NCI-H146 (cell line): ENCODE measurements around the gene MCTP1.
"Not testable (repeated sequence)": the region's sequence is repeated elsewhere in the genome, so short reads cannot be mapped to it uniquely, and the experiment has no call there.

ENCODE experiments used
- DNase-seq: peaks from one replicate; lab custom pipeline; 2025; lab: John Stamatoyannopoulos, UW

MCTP1 gene

DNA sequence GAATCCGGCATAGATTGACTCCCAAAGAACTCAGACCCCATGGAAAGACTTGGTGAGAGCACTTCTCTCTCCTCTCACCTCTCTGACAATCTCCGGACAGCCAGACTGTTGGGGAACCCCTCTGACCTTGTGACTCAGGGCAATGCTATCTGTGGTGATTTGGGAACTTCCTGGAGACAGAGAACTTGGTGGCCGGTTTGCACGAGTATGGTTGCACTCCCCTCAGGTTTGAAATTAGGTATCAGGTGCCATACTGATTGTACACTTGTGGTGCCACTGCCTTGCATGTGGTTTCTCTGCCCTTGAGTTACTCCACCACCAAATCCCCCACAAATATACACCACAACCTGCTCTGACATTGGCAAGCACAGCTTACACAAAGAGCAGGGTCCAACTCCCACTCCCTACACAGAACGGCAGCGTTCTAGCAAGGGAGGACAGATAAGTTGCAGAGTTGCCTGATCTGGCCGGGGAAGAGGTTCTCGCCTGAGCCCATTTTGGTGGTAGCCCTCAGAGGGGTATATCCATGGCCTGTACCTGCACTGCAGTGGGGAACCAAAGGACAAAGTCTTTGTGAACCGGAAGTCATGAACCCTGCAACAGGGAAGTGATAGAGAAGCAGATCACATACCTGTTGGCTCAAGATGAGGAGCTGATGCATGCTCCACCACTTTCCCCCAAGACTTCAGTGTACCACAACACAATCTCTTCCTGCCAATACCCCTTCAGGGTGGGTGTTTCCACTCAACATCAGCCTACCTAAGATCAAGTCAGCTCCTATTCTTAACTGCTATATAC lies 255.1 kb downstream of the MCTP1 start:
- no peak for DNase-seq

DNA sequence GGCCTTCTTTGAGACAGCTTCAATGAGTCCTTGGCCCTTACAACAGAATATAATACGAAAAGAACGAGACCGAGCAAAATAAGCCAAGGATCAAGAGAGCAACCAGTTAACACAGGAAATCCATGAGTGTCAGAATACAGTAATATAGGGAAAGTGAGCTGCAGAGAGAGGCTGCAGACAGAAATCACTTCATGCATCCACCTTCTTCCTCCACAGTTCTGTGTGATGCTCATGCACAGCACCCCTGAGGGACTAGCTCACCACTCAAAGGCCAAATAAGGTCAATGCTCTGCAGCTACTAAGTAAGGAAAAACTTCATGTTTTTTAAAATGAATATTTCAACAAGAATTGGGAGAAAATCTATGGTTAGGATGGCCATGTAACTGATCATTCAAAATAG lies 257.1 kb downstream of the MCTP1 start:
- DNase-seq: no peak

- no peak for DNase-seq
Measured at GRCh38 chr5:95027151-95027721, 257.7 kb downstream of the MCTP1 start.

DNA sequence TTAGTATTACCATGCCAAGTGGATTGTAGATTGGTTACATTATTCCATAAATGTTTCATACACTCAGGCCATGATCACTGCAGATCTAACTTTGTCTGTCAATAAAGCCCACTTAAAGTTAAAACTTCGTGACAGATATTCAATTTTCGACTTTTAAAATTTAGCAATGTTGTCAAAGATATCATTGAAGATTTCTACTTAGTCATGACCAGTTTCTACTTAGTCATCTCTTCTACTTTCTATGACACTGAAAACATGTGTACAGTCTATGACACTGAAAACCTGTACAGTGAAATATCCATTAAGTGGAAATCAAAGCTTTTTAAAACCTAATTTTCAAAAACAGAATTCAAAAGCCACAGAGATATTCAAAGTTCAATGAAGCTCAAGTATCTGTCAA lies 258.2 kb downstream of the MCTP1 start:
- DNase-seq: no peak

DNA sequence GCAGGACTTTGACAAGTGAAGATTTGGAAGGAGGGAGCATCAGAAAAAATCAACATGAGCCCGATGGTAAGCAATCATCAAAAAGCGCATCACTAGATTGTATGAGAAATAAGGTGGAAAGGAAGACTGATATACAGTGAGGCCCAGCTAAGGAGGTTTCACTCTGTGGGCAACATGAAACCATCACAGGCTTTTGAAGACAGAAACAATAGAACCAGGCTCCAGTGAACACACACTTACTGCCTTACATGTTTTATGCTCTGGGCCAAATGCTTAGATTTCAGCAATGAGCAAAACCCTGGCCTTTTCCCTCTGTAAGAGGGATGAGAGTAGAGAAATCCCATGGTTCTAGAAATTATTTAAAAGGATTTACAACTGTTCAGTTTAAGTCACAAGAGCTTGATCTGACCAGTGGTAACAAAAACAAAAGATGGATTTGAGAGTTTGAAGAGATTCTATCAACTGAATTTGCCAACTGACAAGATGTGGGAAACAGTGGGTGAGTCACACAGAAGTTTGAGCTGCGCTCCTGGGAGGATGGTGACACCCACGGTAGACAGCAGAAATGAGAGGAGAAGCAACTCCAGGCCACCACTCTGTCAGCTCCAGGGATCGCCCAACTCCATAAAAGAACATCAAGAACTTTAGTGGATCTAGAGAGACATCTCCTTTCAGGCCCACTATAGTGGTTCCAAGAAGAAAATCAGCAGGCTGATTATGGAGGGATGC lies 261.8 kb downstream of the MCTP1 start:
- no peak for DNase-seq

DNA sequence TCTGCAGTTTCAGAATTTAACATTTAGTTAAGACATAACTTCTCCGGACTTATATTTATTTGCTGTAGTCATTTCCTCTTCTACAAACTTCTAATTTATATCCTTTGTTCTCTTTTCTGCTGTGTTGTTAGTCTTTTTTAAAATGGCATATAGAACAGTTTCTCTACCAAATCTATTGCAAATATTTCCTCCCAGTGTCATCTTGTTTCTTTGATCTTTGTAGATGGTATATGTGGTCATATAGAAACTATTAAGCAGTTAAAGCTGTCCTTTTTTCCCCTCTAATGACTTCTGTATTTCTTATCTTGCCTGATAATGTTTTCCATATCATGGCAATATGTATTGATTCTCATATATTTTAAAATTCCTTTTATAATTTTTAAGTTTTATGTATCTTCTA lies 264.5 kb downstream of the MCTP1 start:
- no peak for DNase-seq

GRCh38 chr5:95018946-95019345 lies 265.9 kb downstream of the MCTP1 start:
- no peak for DNase-seq

GRCh38 chr5:95018511-95018910 lies 266.4 kb downstream of the MCTP1 start:
- DNase-seq: no peak

GRCh38 chr5:95009812-95010211 lies 275.1 kb downstream of the MCTP1 start:
- DNase-seq: no peak

DNA sequence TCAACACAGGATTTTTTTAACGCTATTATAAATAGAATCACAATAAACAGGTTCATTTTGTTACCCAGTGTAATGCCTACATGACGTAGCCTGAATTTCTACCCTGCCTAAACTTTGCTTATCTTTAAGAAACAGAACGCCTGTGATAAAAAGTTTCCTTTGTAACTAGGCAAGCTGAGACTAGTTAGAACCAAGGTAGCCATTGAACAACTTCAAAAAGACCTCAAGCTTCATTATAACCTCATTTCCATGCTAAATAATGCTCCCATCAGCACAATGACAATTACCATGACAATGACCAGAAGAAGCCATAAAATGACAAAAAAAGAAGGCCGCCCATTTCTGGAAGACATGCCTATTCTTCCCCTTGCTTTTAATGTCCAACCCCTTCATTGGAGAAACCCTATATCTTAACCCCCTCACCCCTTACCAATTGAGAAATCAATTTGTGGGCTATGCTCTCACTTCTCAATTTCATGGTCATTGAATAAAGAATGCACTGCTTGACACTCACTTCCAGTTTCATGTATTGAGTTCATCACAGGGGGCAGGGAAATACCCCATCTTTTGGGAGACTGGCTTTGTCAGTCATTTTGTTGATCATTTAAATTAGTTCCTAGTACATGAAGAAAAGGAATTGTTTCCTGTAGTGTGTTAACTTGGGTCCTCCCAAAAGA lies 276.8 kb downstream of the MCTP1 start:
- no peak for DNase-seq

DNA sequence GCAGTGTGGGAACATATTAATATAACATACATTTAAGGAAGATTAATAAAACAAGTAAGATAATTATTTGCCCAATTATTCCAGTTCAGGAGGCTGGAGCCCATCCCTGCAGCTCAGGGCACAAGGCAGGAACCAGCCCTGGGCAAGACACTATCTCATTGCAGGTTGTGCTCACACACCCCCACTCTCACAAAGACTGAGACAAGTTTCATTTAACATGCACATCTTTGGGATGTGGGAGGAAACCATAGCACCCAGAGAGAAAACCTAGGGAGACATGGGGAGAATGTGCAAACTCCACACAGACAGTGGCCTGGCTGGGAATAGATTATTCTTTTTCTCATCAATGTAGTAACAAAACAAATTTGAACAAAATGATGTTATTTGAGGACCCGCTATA lies 279.1 kb downstream of the MCTP1 start:
- no peak for DNase-seq

DNA sequence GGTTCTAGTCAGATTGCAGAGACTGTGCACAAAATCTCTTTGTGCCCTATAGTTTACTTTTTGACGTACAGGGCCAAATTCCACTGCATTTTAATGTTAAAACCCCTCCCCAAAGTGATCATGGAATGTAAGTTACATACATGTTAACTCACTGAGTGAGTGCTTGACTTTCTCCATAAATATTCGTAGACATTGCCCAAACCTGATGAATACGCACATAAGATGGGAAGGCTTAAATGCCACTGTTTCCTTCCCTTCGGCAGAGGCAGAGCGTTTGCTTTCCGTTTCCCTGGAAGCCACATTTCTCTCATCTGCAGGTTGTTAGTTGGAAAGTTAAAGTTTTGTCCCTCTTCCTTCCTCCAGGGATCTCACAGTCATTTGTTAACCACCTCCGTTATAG lies 286.2 kb downstream of the MCTP1 start:
- DNase-seq: no peak

DNA sequence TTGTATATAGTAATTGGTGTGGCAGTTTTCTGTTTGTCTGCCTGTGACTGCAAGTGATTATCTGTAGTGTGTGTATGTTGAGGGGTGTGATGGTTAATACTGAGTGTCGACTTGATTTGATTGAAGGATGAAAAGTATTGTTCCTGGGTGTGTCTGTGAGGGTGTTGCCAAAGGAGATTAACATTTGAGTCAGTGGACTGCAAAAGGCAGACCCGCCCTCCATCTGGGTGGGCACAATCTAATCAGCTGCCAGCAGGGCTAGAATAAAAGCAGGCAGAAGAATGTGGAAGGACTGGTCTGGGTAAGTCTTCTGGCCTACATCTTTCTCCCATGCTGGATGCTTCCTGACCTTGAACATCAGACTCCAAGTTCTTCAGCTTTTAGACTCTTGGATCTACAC lies 290.4 kb downstream of the MCTP1 start:
- DNase-seq: not testable (repeated sequence)

- DNase-seq: no peak
Measured at GRCh38 chr5:94993491-94993890, 291.4 kb downstream of the MCTP1 start.

- DNase-seq: no peak
Measured at GRCh38 chr5:94992325-94992724, 292.6 kb downstream of the MCTP1 start.

GRCh38 chr5:94983861-94984535 lies 300.9 kb downstream of the MCTP1 start:
- DNase-seq: no peak

- no peak for DNase-seq
Measured at GRCh38 chr5:94977437-94977836, 307.5 kb downstream of the MCTP1 start.

DNA sequence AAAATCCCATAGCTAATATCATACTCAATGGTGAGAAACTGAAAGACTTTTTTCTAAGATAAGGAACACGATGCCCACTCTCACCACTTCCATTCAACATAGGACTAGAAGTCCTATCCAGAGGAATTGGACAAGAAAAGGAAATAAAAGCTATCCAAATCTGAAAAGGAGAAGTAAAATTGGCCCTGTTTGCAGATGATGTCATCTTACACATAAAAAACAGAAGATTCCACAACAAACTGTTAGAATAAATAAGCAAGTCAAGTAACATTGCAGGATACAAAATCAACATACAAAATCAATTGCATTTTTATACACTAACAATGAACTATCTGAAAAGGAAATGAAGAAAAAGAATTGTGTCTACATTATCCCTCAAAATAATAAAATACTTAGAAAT lies 308.0 kb downstream of the MCTP1 start:
- no peak for DNase-seq

- DNase-seq: no peak
Measured at GRCh38 chr5:94972268-94972667, 312.6 kb downstream of the MCTP1 start.

DNA sequence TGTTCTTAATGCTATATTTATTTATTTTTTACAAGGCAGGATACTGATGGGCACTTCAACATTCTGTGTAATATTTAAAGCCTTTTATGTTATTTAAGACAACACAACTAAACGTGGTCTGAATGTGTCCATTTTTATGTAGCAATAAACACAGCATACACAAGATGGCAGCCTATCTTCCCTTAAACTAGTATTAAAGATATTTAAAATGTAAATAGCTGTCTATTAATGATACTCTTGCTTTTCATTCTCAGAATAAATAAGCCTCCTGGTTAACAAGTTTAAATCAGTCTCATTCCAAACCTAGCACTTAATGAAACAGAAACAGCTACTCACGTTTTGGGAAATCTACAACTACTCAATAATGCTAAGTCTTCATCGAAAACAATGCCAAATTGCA lies 315.7 kb downstream of the MCTP1 start:
- DNase-seq: peak; percentile 35

GRCh38 chr5:94968507-94969095 lies 316.3 kb downstream of the MCTP1 start:
- DNase-seq: peak; percentile 73

- no peak for DNase-seq
Measured at GRCh38 chr5:94967525-94967924, 317.4 kb downstream of the MCTP1 start.
